IPS-18c (cell line): Measurements from ENCODE around the gene TLNRD1.

Source experiments
- H3K4me3 ChIP-seq: 2 replicates; pipeline ENCODE4 v1.7.0; 2013; ENCODE audit warnings: low read depth, mild to moderate bottlenecking, low read length, moderate library complexity; ENCODE audit not compliant: insufficient read depth
- H3K9me3 ChIP-seq: one replicate; pipeline ENCODE4 v1.6.1; 2013; ENCODE audit warnings: mild to moderate bottlenecking, low read length, moderate library complexity; ENCODE audit not compliant: control insufficient read depth, insufficient read depth

The TLNRD1 gene

GRCh38 chr15:81033508-81033907, 32.8 kb downstream of the TLNRD1 start:
- H3K4me3 ChIP-seq = no peak overlapping the region
- H3K9me3 ChIP-seq = no peaks in the 10 kb centered on the region

GRCh38 chr15:81037952-81038743, 37.4 kb downstream of the TLNRD1 start:
- no peak overlapping the region for H3K4me3 ChIP-seq
- no peaks in the 10 kb centered on the region for H3K9me3 ChIP-seq

DNA sequence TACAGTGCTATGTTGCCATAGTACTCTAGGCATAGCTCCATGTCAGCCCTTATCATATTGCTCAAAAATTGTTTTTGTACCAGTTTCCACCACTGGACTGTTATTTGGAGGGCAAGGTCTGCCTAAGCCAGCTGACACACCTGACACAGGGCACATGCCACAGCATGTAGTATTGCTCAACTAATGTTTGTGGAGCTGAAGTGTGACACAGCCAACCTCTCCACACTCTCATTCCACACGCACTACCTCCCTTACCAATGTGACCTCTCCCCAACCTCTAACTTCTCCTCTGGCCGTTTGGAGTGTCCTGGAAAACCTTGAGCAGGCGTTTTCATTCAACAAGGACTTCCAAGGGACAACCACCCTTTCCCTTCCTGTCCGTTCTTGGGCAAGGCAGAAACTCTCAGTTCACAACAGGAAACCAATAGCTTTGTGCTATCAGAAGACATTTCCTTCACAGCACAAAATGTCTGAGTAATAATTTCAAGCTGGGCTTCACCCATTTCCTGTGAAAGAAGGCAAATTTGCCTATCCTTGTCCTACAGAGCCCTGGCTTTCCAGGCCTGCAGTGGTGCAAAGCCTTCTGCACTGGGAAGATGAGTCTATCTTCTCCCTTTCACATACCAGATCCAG, 38.4 kb downstream of the TLNRD1 start:
- Histone ChIP-seq H3K4me3 (no peak overlapping the region), H3K9me3 (no peaks in the 10 kb centered on the region)

DNA sequence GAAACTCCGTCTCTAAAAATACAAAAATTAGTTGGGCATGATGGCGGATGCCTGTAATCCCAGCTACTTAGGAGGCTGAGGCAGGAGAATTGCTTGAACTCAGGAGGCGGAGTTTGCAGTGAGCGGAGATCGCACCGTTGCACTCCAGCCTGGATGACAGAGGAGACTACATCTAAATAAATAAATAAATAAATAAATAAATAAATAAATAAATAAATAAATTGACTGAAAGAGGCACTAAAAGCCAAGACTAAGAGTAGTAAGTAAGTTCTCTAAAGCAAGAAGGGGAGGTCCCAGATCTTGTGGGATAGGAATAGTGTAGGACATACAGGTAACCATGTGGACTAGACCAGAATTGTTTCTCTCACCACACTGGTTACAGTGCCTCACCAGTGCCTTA, 40.0 kb downstream of the TLNRD1 start:
- Histone ChIP-seq H3K9me3 (no peaks in the 10 kb centered on the region), H3K4me3 (no peak overlapping the region)

DNA sequence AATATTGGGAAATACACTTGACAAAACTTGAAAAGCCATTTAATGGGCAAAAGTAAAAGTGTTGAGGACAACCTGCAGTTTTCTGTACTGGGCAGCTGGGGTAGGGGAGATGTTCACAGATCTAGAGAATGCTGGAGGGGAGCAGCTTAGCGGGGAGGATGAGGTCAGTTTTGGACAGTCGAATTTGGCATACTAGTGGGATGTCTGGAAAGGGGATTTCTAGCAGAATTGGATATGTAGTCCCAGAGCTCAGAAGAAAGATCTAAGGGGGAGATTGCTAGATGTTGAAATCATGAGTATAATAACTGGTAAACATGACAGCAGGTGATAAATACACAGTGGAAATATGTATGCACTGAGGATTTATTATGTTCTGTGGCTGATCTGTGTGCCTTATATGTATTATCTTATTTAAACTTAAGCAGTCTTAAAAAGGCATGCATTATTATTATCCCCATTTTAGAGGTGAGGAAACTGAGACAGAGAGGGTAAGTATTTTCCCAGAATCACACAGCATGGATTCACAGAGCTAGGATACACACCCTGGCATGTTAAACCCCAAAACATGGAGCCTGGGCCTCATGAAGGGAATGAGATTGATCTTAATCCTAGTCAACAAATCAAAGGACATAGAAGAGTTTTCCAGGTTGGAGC, 42.7 kb downstream of the TLNRD1 start:
- H3K4me3 ChIP-seq = no peak overlapping the region

DNA sequence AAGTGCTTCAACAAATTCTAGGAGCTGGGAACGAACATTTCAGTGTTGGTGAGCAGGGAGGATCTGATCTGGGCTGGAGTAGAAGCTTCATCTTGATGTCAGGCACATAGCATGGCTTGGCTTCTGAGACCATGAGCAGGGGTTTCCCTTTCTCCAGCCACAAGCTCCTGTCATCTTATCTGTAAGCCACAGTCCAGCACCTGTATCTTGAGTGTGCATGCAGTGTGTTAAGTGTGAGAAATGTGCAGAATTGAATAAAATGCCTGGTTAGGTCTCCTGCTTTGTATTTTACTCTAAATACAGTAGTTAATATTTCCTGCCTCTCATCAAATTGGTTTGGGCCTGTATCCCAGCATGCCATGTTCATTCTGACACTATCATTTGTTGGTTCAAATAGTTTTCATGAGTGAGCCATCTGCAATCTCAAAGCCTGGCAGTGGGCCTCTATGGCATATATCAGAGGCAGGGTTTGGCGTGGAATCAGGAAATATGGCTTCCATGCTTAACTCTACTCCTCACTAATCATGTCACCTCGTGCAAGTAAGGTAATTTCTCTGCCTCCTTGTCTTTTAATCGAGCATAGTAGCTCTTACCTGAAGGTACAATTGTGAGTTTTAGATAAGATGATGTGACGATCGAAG, 43.3 kb downstream of the TLNRD1 start:
- H3K9me3 ChIP-seq = no peaks in the 10 kb centered on the region
- H3K4me3 ChIP-seq = no peak overlapping the region

More for the DNA sequence above, 42.7 kb downstream of the TLNRD1 start:
- H3K9me3 ChIP-seq = no peaks in the 10 kb centered on the region

DNA sequence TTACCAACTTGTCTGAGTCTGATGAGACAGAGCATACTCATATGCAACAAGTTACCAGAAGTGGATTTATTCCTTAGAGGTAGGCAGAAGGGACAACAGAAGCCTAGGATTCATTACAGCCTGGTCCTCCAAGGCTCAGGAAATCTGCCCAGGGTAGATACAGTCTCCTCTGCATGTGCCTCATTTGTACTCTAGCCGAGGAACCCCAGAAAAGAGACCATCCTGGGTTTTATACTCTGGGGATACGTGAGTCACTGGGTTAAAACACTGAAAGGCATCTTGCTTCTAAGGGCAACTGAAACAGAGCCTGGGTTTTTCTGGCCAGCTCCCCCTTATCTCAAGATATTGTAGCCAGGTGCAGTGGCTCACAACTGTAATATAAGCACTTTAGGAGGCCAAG, 45.6 kb downstream of the TLNRD1 start:
- Histone ChIP-seq H3K9me3 (no peaks in the 10 kb centered on the region), H3K4me3 (no peak overlapping the region)

GRCh38 chr15:81047928-81048327, 47.2 kb downstream of the TLNRD1 start:
- Histone ChIP-seq H3K4me3 (no peak overlapping the region), H3K9me3 (no peaks in the 10 kb centered on the region)

DNA sequence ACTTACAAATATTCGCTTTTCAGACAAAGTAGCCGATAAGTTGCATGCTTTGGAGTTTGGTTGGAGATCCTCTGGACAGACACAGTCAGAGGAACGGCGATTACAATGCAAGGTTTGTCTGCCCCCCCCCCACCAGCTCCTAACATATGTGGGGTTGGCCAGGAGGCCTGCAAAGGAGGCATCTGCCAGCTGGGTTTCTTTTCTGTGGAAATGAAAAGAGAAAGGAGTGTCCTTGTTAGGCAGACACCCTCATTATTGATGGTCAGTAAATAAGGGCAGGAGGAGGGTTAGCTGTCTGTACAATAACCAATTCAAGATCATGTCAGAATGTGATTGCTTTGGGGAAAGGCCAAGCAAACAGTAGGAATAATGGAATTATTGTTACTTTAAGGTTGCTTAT, 49.1 kb downstream of the TLNRD1 start:
- Histone ChIP-seq H3K4me3 (no peak overlapping the region), H3K9me3 (no peaks in the 10 kb centered on the region)

- Histone ChIP-seq H3K9me3 (no peaks in the 10 kb centered on the region), H3K4me3 (no peak overlapping the region)
These were observed 49.5 kb downstream of the TLNRD1 start for GRCh38 chr15:81050259-81050658.

DNA sequence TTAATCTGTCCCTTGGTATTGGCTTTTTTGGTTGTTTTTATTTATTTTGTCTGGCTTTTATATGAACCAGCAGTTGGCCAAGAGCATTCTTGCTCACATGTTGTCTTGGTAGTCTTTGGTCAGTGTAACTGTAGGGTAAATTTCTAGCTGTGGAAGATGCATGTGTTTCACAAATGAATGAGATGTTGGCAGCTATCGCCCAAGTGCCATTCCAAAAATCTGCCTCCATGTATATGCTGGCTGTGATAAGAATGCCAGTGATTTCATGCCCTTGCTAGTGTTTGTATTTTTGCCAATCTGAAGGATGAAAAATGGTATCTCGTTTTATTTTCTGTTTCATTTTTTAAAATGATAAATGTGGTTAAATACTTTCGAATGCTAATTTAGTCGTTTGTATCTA, 50.1 kb downstream of the TLNRD1 start:
- Histone ChIP-seq H3K9me3 (no peaks in the 10 kb centered on the region), H3K4me3 (no peak overlapping the region)

DNA sequence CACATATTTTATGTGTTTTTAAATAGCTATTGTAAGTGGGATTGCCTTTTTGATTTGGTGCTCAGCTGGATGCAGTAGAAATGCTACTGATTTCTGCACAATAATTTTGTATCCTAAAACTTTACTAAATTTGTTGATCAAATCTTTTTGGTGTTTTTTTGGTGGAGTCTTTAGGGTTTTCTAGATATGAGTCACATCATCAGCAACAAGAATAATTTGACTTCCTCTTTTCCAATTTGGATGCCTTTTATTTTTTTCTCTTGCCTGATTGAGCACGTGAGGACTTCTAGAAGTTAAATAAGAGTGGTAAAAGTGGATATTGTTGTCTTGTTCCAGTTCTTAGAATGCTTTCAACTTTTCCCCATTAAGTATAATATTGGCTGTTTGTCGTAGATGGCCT, 51.3 kb downstream of the TLNRD1 start:
- Histone ChIP-seq H3K4me3 (no peak overlapping the region), H3K9me3 (no peaks in the 10 kb centered on the region)

- H3K4me3 ChIP-seq = no peak overlapping the region
- no peaks in the 10 kb centered on the region for H3K9me3 ChIP-seq
These were observed 52.9 kb downstream of the TLNRD1 start for GRCh38 chr15:81053621-81054020.

DNA sequence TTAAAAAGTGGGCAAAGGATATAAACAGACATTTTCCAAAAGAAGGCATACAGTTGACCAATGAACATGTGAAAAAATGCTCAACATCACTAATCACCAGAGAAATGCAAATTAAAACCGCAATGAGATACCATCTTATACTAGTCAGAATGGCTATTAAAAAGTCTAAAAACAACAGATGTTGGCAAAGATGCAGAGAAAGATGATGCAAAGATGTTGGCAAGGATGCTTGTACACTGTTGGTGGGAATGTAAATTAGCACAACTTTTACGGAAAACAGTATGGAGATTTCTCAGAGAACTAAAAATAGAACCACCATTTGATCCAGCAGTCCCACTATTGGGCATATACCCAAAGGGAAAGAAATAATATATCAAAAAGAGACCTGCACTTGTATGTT, 53.5 kb downstream of the TLNRD1 start:
- Histone ChIP-seq H3K4me3 (no peak overlapping the region), H3K9me3 (no peaks in the 10 kb centered on the region)
